Neural cell (in vitro differentiated cells): ENCODE data around the gene YY1AP1.
"Not testable (repeated sequence)": the region's sequence is repeated elsewhere in the genome, so short reads cannot be mapped to it uniquely, and the experiment has no call there.

Experiments
- CTCF ChIP-seq: fragments of 450-650 bp; IDR thresholded peaks from 2 replicates; pipeline ENCODE4 v1.5.1; 2014; ENCODE audit warnings: antibody characterized with exemption, mild to moderate bottlenecking, moderate library complexity; ENCODE audit not compliant: poor library complexity, severe bottlenecking
- EP300 ChIP-seq: fragments of 450-650 bp; conservative IDR thresholded peaks from 2 replicates; pipeline ENCODE4 v1.6.1; 2014; ENCODE audit warnings: antibody characterized with exemption, mild to moderate bottlenecking, moderate library complexity; ENCODE audit not compliant: poor library complexity, severe bottlenecking
- EZH2 ChIP-seq: fragments of 200-600, 300-800 bp; shearing (Covaris generic), sonication (generic); IDR thresholded peaks from 2 replicates; pipeline ENCODE4 v1.6.1; 2014; ENCODE audit warnings: antibody characterized with exemption, low read length, borderline replicate concordance, mild to moderate bottlenecking; ENCODE audit not compliant: insufficient read depth, poor library complexity, severe bottlenecking
- POLR2AphosphoS5 ChIP-seq: IDR thresholded peaks from 2 replicates; pipeline ENCODE4 v1.6.1; 2012
- RAD21 ChIP-seq: fragments of 450-650 bp; conservative IDR thresholded peaks from 2 replicates; pipeline ENCODE4 v1.6.1; 2014; ENCODE audit warnings: antibody characterized with exemption, mild to moderate bottlenecking, moderate library complexity
- TAF1 ChIP-seq: IDR thresholded peaks from 2 replicates; pipeline ENCODE4 v1.6.1; 2012; ENCODE audit warnings: low read depth

GRCh38 chr1:155642559-155643180, 45.9 kb downstream of the YY1AP1 start:
- not testable (repeated sequence) for TF ChIP-seq CTCF, EZH2, TAF1, RAD21, POLR2AphosphoS5, EP300
